CD4-positive, CD25-positive, alpha-beta regulatory T cell (primary cell): ENCODE measurements around the gene HIP1R. TPM values are rescaled to one million over a fixed set of nuclear protein-coding genes. Genes with fewer than 3 reads are reported as not detected.
A peak's percentile ranks its signal among the peaks of the same experiment; 100 is the strongest.

Experiments
- ATAC-seq, 2 donors: fragments of 150-1000 bp; cut with Tn5 transposase; one replicate each; pipeline ENCODE4 v1.10.0; 2021; ENCODE audit warnings: low read depth in 2 of 2, moderate number of reproducible peaks in 2 of 2, moderate library complexity in 1 of 2
- DNase-seq, 3 donors: peaks; one replicate each; pipeline versions ENCODE4 v3.0.0 to v3.0.0-alpha.2; 2012 to 2022; ENCODE audit warnings: mixed read lengths in 1 of 3
- H3K27ac ChIP-seq: one replicate; pipeline ENCODE4 v1.7.0; 2013; ENCODE audit warnings: mild to moderate bottlenecking, low read length; ENCODE audit not compliant: insufficient read depth, poor library complexity, severe bottlenecking
- H3K27me3 ChIP-seq: one replicate; pipeline ENCODE4 v1.7.0; 2013; ENCODE audit warnings: low read length; ENCODE audit not compliant: control insufficient read depth, insufficient read depth
- H3K36me3 ChIP-seq: one replicate; pipeline ENCODE4 v1.7.0; 2013; ENCODE audit warnings: mild to moderate bottlenecking, low read length, moderate library complexity; ENCODE audit not compliant: control insufficient read depth, insufficient read depth
- H3K4me1 ChIP-seq: 2 replicates; pipeline ENCODE4 v1.7.0; 2013; ENCODE audit warnings: mild to moderate bottlenecking, low read length; ENCODE audit not compliant: insufficient read depth, control insufficient read depth, poor library complexity, severe bottlenecking
- H3K4me3 ChIP-seq: one replicate; pipeline ENCODE4 v1.7.0; 2013; ENCODE audit warnings: low read depth, mild to moderate bottlenecking, low read length, moderate library complexity
- H3K9me3 ChIP-seq, 2 experiments: 1 replicate in 1 of 2; 2 replicates in 1 of 2; pipeline ENCODE4 v1.7.0; 2013; ENCODE audit warnings: low read length in 2 of 2, mild to moderate bottlenecking in 1 of 2, moderate library complexity in 1 of 2; ENCODE audit not compliant: control insufficient read depth in 2 of 2
- H3K27ac Mint-ChIP-seq, 3 donors: one replicate each; pipeline ENCODE4 v1.8.0; 2020 to 2022; ENCODE audit warnings: mild to moderate bottlenecking in 3 of 3, mixed read lengths in 3 of 3, moderate library complexity in 2 of 3
- H3K27me3 Mint-ChIP-seq: one replicate; pipeline ENCODE4 v1.8.0; 2022; ENCODE audit warnings: mild to moderate bottlenecking, mixed read lengths
- H3K36me3 Mint-ChIP-seq: one replicate; pipeline ENCODE4 v1.8.0; 2020; ENCODE audit warnings: mixed read lengths
- H3K4me1 Mint-ChIP-seq, 4 donors: one replicate each; pipeline ENCODE4 v1.8.0; 2020 to 2022; ENCODE audit warnings: mixed read lengths in 4 of 4, mild to moderate bottlenecking in 1 of 4
- H3K4me3 Mint-ChIP-seq, 4 donors: one replicate each; pipeline ENCODE4 v1.8.0; 2020 to 2022; ENCODE audit warnings: mild to moderate bottlenecking in 4 of 4, mixed read lengths in 4 of 4, moderate library complexity in 3 of 4
- H3K9me3 Mint-ChIP-seq, 7 donors: one replicate each; pipeline ENCODE4 v1.8.0; 2020 to 2022; ENCODE audit warnings: mixed read lengths in 7 of 7, mild to moderate bottlenecking in 3 of 7, moderate library complexity in 2 of 7
- polyA plus RNA-seq, 4 donors: library from polyadenylated mRNA; unstranded; fragments of 300-500 nt; fragmentation: Illumina TruSeq; gene quantifications; one replicate each; pipeline ENCODE4 v1.2.3, GENCODE V29; 2021
- total RNA-seq: library from RNA; stranded (reverse); gene quantifications from one replicate; pipeline ENCODE4 v1.2.3, GENCODE V29; 2022

Gene HIP1R
- total RNA-seq (56.0 TPM), polyA plus RNA-seq (1 to 10 TPM; 3.8 to 7.0 (median 4.7) TPM)

GRCh38 chr12:122834921-122835749 is at the start of gene HIP1R:
Gene HIP1R, plus strand, starts transcription at chr12:122835457. Its CDS starts 94 bp downstream, at chr12:122835551.
- Mint-ChIP-seq H3K9me3 (peaks cover 0 to 3% (median 0%) of the 10 kb centered on the region in 7 donors), H3K36me3 (no peaks in the 10 kb centered on the region), H3K27ac (peak within 1 kb of the TSS; percentile 81 to 98 (median 89)), H3K27me3 (peaks cover 29% of the 10 kb centered on the region), H3K4me1 (peaks cover 0 to 49% (median 27%) of the 10 kb centered on the region in 4 donors), H3K4me3 (peak within 1 kb of the TSS; percentile 92 to 98 (median 96))
- DNase-seq (peak; percentile 45 to 57 (median 49)), ATAC-seq (peak; percentile 38 to 43)
- H3K9me3 ChIP-seq, result no peaks in the 10 kb centered on the region
- peak within 1 kb of the TSS; percentile 86 for H3K4me3 ChIP-seq
- H3K4me1 ChIP-seq, result peaks cover 20% of the 10 kb centered on the region
- H3K36me3 ChIP-seq, result no peaks in the 10 kb centered on the region
- no peaks in the 10 kb centered on the region for H3K27me3 ChIP-seq
- peak within 1 kb of the TSS; percentile 60 for H3K27ac ChIP-seq

GRCh38 chr12:122785503-122785902 is 49.8 kb upstream of the HIP1R start:
- no peaks in the 10 kb centered on the region for H3K27me3 Mint-ChIP-seq
- Histone ChIP-seq H3K9me3 (no peaks in the 10 kb centered on the region), H3K27me3 (peaks cover 2% of the 10 kb centered on the region), H3K36me3 (no peaks in the 10 kb centered on the region), H3K4me3 (no peak overlapping the region), H3K4me1 (no peaks in the 10 kb centered on the region), H3K27ac (no peak overlapping the region)
- no peak overlapping the region for H3K27ac Mint-ChIP-seq
- no peak overlapping the region for H3K4me3 Mint-ChIP-seq
- H3K36me3 Mint-ChIP-seq, result no peaks in the 10 kb centered on the region
- no peak for ATAC-seq
- no peaks in the 10 kb centered on the region for H3K4me1 Mint-ChIP-seq
- no peak for DNase-seq
- no peaks in the 10 kb centered on the region for H3K9me3 Mint-ChIP-seq

GRCh38 chr12:122788387-122788786 is 46.9 kb upstream of the HIP1R start:
- H3K4me1 Mint-ChIP-seq, result peaks cover 0 to 1% (median 0%) of the 10 kb centered on the region in 4 donors
- no peak overlapping the region for H3K4me3 Mint-ChIP-seq
- Histone ChIP-seq H3K4me1 (no peaks in the 10 kb centered on the region), H3K27ac (no peak overlapping the region), H3K36me3 (no peaks in the 10 kb centered on the region), H3K27me3 (peaks cover 2% of the 10 kb centered on the region), H3K4me3 (no peak overlapping the region), H3K9me3 (no peaks in the 10 kb centered on the region)
- no peaks in the 10 kb centered on the region for H3K9me3 Mint-ChIP-seq
- ATAC-seq, result no peak
- peaks cover under 1% of the 10 kb centered on the region for H3K27me3 Mint-ChIP-seq
- no peaks in the 10 kb centered on the region for H3K36me3 Mint-ChIP-seq
- DNase-seq, result no peak
- no peak overlapping the region for H3K27ac Mint-ChIP-seq

- Histone ChIP-seq H3K9me3 (no peaks in the 10 kb centered on the region), H3K4me3 (no peak overlapping the region), H3K36me3 (no peaks in the 10 kb centered on the region), H3K4me1 (peaks cover 4% of the 10 kb centered on the region), H3K27me3 (peaks cover 2% of the 10 kb centered on the region), H3K27ac (no peak overlapping the region)
- no peaks in the 10 kb centered on the region for H3K36me3 Mint-ChIP-seq
- ATAC-seq (no peak), DNase-seq (no peak)
- H3K4me1 Mint-ChIP-seq, result peaks cover 0 to 6% (median 1%) of the 10 kb centered on the region in 4 donors
- no peak overlapping the region for H3K27ac Mint-ChIP-seq
- no peak overlapping the region for H3K4me3 Mint-ChIP-seq
- H3K9me3 Mint-ChIP-seq, result no peaks in the 10 kb centered on the region
- H3K27me3 Mint-ChIP-seq, result peaks cover 7% of the 10 kb centered on the region
Observed at GRCh38 chr12:122789637-122790036, 45.6 kb upstream of the HIP1R start.

- H3K4me3 ChIP-seq, result no peak overlapping the region
- Mint-ChIP-seq H3K36me3 (no peaks in the 10 kb centered on the region), H3K4me1 (peaks cover 0 to 6% (median 1%) of the 10 kb centered on the region in 4 donors), H3K27ac (no peak overlapping the region), H3K27me3 (peaks cover 8% of the 10 kb centered on the region), H3K4me3 (no peak overlapping the region), H3K9me3 (no peaks in the 10 kb centered on the region)
- no peaks in the 10 kb centered on the region for H3K36me3 ChIP-seq
- peaks cover 4% of the 10 kb centered on the region for H3K4me1 ChIP-seq
- no peaks in the 10 kb centered on the region for H3K9me3 ChIP-seq
- ATAC-seq (no peak), DNase-seq (no peak)
- H3K27me3 ChIP-seq, result peaks cover 2% of the 10 kb centered on the region
- no peak overlapping the region for H3K27ac ChIP-seq
Observed at GRCh38 chr12:122790393-122791075, 44.7 kb upstream of the HIP1R start.

GRCh38 chr12:122793685-122794106 is 41.6 kb upstream of the HIP1R start:
- Histone ChIP-seq H3K4me1 (peaks cover 4% of the 10 kb centered on the region), H3K27me3 (no peaks in the 10 kb centered on the region), H3K36me3 (no peaks in the 10 kb centered on the region), H3K9me3 (no peaks in the 10 kb centered on the region), H3K27ac (no peak overlapping the region), H3K4me3 (peak overlapping the region; percentile 57)
- Mint-ChIP-seq H3K36me3 (no peaks in the 10 kb centered on the region), H3K27me3 (peaks cover 12% of the 10 kb centered on the region), H3K9me3 (no peaks in the 10 kb centered on the region), H3K27ac (no peak overlapping the region), H3K4me3 (no peak overlapping the region), H3K4me1 (peaks cover 0 to 6% (median 1%) of the 10 kb centered on the region in 4 donors)
- DNase-seq, result peak in 2 of 3 donors; percentile 63 to 71
- peak; percentile 56 to 65 for ATAC-seq

GRCh38 chr12:122795807-122796206 is 39.5 kb upstream of the HIP1R start:
- H3K27ac ChIP-seq, result no peak overlapping the region
- Mint-ChIP-seq H3K4me1 (peaks cover 0 to 6% (median 1%) of the 10 kb centered on the region in 4 donors), H3K4me3 (no peak overlapping the region), H3K36me3 (no peaks in the 10 kb centered on the region), H3K9me3 (no peaks in the 10 kb centered on the region), H3K27me3 (peaks cover 12% of the 10 kb centered on the region), H3K27ac (no peak overlapping the region)
- H3K9me3 ChIP-seq, result no peaks in the 10 kb centered on the region
- no peak overlapping the region for H3K4me3 ChIP-seq
- no peaks in the 10 kb centered on the region for H3K27me3 ChIP-seq
- H3K4me1 ChIP-seq, result peaks cover 4% of the 10 kb centered on the region
- H3K36me3 ChIP-seq, result no peaks in the 10 kb centered on the region
- ATAC-seq (no peak), DNase-seq (no peak)
